NCI-H82 treated with DMSO at 0.1 percent for 48 hours (cell line): ENCODE results near the gene TOMM34.

Experiments
- DNase-seq: peaks from one replicate; lab custom pipeline; 2025; ENCODE audit not compliant: unreplicated experiment; lab: John Stamatoyannopoulos, UW

The TOMM34 gene

GRCh38 chr20:44960103-44960852, at the start of gene TOMM34:
Gene TOMM34, minus strand, starts transcription at chr20:44960397. Its CDS starts 64 bp downstream, at chr20:44960333.
- peak; percentile 99 for DNase-seq

- no peak for DNase-seq
These were observed 48.4 kb upstream of the TOMM34 start for GRCh38 chr20:45008521-45009049.

- DNase-seq, result no peak
These were observed 37.5 kb upstream of the TOMM34 start for GRCh38 chr20:44997668-44998067.

- DNase-seq, result no peak
These were observed 37.0 kb upstream of the TOMM34 start for GRCh38 chr20:44997171-44997570.

GRCh38 chr20:44993343-44993742, 33.1 kb upstream of the TOMM34 start:
- DNase-seq, result no peak

- DNase-seq, result no peak
These were observed 30.8 kb upstream of the TOMM34 start for GRCh38 chr20:44990957-44991356.

- DNase-seq, result no peak
These were observed 30.2 kb upstream of the TOMM34 start for GRCh38 chr20:44990425-44990824.

- no peak for DNase-seq
These were observed 28.5 kb upstream of the TOMM34 start for GRCh38 chr20:44988631-44989171.

- DNase-seq, result no peak
These were observed 23.0 kb upstream of the TOMM34 start for GRCh38 chr20:44983093-44983674.

GRCh38 chr20:44981736-44982406, 21.7 kb upstream of the TOMM34 start:
- DNase-seq, result no peak

GRCh38 chr20:44979090-44979621, 19.0 kb upstream of the TOMM34 start:
- DNase-seq, result no peak

- DNase-seq, result peak; percentile 8
These were observed 16.5 kb upstream of the TOMM34 start for GRCh38 chr20:44976698-44977097.

- DNase-seq, result no peak
These were observed 12.9 kb upstream of the TOMM34 start for GRCh38 chr20:44973053-44973452.

GRCh38 chr20:44970243-44970757, 10.1 kb upstream of the TOMM34 start:
- no peak for DNase-seq

- DNase-seq, result no peak
These were observed 9.2 kb upstream of the TOMM34 start for GRCh38 chr20:44969300-44969894.

- no peak for DNase-seq
These were observed 7.1 kb upstream of the TOMM34 start for GRCh38 chr20:44967207-44967807.

- peak; percentile 68 for DNase-seq
These were observed 6.1 kb upstream of the TOMM34 start, which contains the start of gene STK4 for GRCh38 chr20:44966030-44966961. Gene STK4, plus strand, starts transcription at chr20:44966512. Its CDS starts 57 bp downstream, at chr20:44966569.

GRCh38 chr20:44965651-44966029, 5.4 kb upstream of the TOMM34 start:
- no peak for DNase-seq
